ENCODE measurements around the gene ARMC9. TPM values are rescaled to one million over a fixed set of nuclear protein-coding genes. Genes with fewer than 3 reads are reported as not detected.
A peak's percentile ranks its signal among the peaks of the same experiment; 100 is the strongest.

The ARMC9 gene
- polyA plus RNA-seq, 4 donors = 0.67 to 10.6 (median 3.5) TPM

- Histone ChIP-seq H3K4me1 (ENCODE audit: control insufficient read depth in 3 of 3, insufficient read depth in 2 of 3, low read depth in 1 of 3, low read length in 2 of 3) (no peaks in the 10 kb centered on the region), H3K27me3 (ENCODE audit: control insufficient read depth in 3 of 3, insufficient read depth in 3 of 3, low read length in 3 of 3) (no peaks in the 10 kb centered on the region), H3K27ac (ENCODE audit: low read depth in 1 of 3, low read length in 2 of 3) (no peak overlapping the region), H3K36me3 (ENCODE audit: control insufficient read depth in 3 of 3, insufficient read depth in 2 of 3, low read depth in 1 of 3, low read length in 3 of 3) (peaks cover 0 to 13% (median 0%) of the 10 kb centered on the region in 3 donors), H3K9me3 (ENCODE audit: control insufficient read depth in 2 of 2, insufficient read depth in 1 of 2, low read depth in 1 of 2, low read length in 1 of 2) (no peaks in the 10 kb centered on the region), H3K4me3 (ENCODE audit: low read depth in 1 of 3, low read length in 3 of 3) (no peak overlapping the region)
- DNase-seq = no peak
- 85 to 94% (median 88%) methylated on average over 5 of the region's 5 CpGs for WGBS, 3 donors
- no peak for FAIRE-seq
Observed at GRCh38 chr2:231235217-231235616, 36.8 kb downstream of the ARMC9 start.

GRCh38 chr2:231238689-231239088 is 40.3 kb downstream of the ARMC9 start:
- H3K36me3 ChIP-seq (ENCODE audit: control insufficient read depth in 3 of 3, insufficient read depth in 2 of 3, low read depth in 1 of 3, low read length in 3 of 3) = peaks cover 0 to 13% (median 0%) of the 10 kb centered on the region in 3 donors
- WGBS, 3 donors = 89 to 96% (median 93%) methylated on average over 3 of the region's 3 CpGs
- DNase-seq (no peak), FAIRE-seq (no peak)
- H3K27me3 ChIP-seq (ENCODE audit: control insufficient read depth in 3 of 3, insufficient read depth in 3 of 3, low read length in 3 of 3) = no peaks in the 10 kb centered on the region
- no peaks in the 10 kb centered on the region for H3K9me3 ChIP-seq (ENCODE audit: control insufficient read depth in 2 of 2, insufficient read depth in 1 of 2, low read depth in 1 of 2, low read length in 1 of 2)
- H3K4me1 ChIP-seq (ENCODE audit: control insufficient read depth in 3 of 3, insufficient read depth in 2 of 3, low read depth in 1 of 3, low read length in 2 of 3) = no peaks in the 10 kb centered on the region
- H3K27ac ChIP-seq (ENCODE audit: low read depth in 1 of 3, low read length in 2 of 3) = no peak overlapping the region
- no peak overlapping the region for H3K4me3 ChIP-seq (ENCODE audit: low read depth in 1 of 3, low read length in 3 of 3)

GRCh38 chr2:231239751-231240150 is 41.3 kb downstream of the ARMC9 start:
- Histone ChIP-seq H3K27ac (ENCODE audit: low read depth in 1 of 3, low read length in 2 of 3) (no peak overlapping the region), H3K36me3 (ENCODE audit: control insufficient read depth in 3 of 3, insufficient read depth in 2 of 3, low read depth in 1 of 3, low read length in 3 of 3) (peaks cover 0 to 13% (median 0%) of the 10 kb centered on the region in 3 donors), H3K27me3 (ENCODE audit: control insufficient read depth in 3 of 3, insufficient read depth in 3 of 3, low read length in 3 of 3) (no peaks in the 10 kb centered on the region), H3K4me1 (ENCODE audit: control insufficient read depth in 3 of 3, insufficient read depth in 2 of 3, low read depth in 1 of 3, low read length in 2 of 3) (no peaks in the 10 kb centered on the region), H3K4me3 (ENCODE audit: low read depth in 1 of 3, low read length in 3 of 3) (no peak overlapping the region), H3K9me3 (ENCODE audit: control insufficient read depth in 2 of 2, insufficient read depth in 1 of 2, low read depth in 1 of 2, low read length in 1 of 2) (no peaks in the 10 kb centered on the region)
- FAIRE-seq = no peak
- no peak for DNase-seq
- 89 to 94% (median 90%) methylated on average over 10 of the region's 10 CpGs for WGBS, 3 donors

GRCh38 chr2:231241755-231242507 is 43.5 kb downstream of the ARMC9 start:
- 66 to 81% (median 76%) methylated on average over 7 of the region's 7 CpGs for WGBS, 3 donors
- FAIRE-seq = no peak

GRCh38 chr2:231243866-231244265 is 45.4 kb downstream of the ARMC9 start:
- 80 to 83% (median 82%) methylated on average over 7 of the region's 7 CpGs for WGBS, 3 donors
- no peaks in the 10 kb centered on the region for H3K9me3 ChIP-seq (ENCODE audit: control insufficient read depth in 2 of 2, insufficient read depth in 1 of 2, low read depth in 1 of 2, low read length in 1 of 2)
- H3K4me1 ChIP-seq (ENCODE audit: control insufficient read depth in 3 of 3, insufficient read depth in 2 of 3, low read depth in 1 of 3, low read length in 2 of 3) = peaks cover 0 to 10% (median 0%) of the 10 kb centered on the region in 3 donors
- FAIRE-seq (no peak), DNase-seq (no peak)
- H3K36me3 ChIP-seq (ENCODE audit: control insufficient read depth in 3 of 3, insufficient read depth in 2 of 3, low read depth in 1 of 3, low read length in 3 of 3) = peaks cover 0 to 11% (median 0%) of the 10 kb centered on the region in 3 donors
- H3K4me3 ChIP-seq (ENCODE audit: low read depth in 1 of 3, low read length in 3 of 3) = no peak overlapping the region
- no peaks in the 10 kb centered on the region for H3K27me3 ChIP-seq (ENCODE audit: control insufficient read depth in 3 of 3, insufficient read depth in 3 of 3, low read length in 3 of 3)
- no peak overlapping the region for H3K27ac ChIP-seq (ENCODE audit: low read depth in 1 of 3, low read length in 2 of 3)

More at GRCh38 chr2:231241755-231242507, 43.5 kb downstream of the ARMC9 start:
- DNase-seq = no peak
- no peaks in the 10 kb centered on the region for H3K9me3 ChIP-seq (ENCODE audit: control insufficient read depth in 2 of 2, insufficient read depth in 1 of 2, low read depth in 1 of 2, low read length in 1 of 2)
- H3K4me1 ChIP-seq (ENCODE audit: control insufficient read depth in 3 of 3, insufficient read depth in 2 of 3, low read depth in 1 of 3, low read length in 2 of 3) = peaks cover 0 to 10% (median 0%) of the 10 kb centered on the region in 3 donors
- peaks cover 0 to 12% (median 0%) of the 10 kb centered on the region in 3 donors for H3K36me3 ChIP-seq (ENCODE audit: control insufficient read depth in 3 of 3, insufficient read depth in 2 of 3, low read depth in 1 of 3, low read length in 3 of 3)
- no peak overlapping the region for H3K27ac ChIP-seq (ENCODE audit: low read depth in 1 of 3, low read length in 2 of 3)
- H3K27me3 ChIP-seq (ENCODE audit: control insufficient read depth in 3 of 3, insufficient read depth in 3 of 3, low read length in 3 of 3) = no peaks in the 10 kb centered on the region
- no peak overlapping the region for H3K4me3 ChIP-seq (ENCODE audit: low read depth in 1 of 3, low read length in 3 of 3)

- no peak overlapping the region for H3K4me3 ChIP-seq (ENCODE audit: low read depth in 1 of 3, low read length in 3 of 3)
- peaks cover 0 to 10% (median 0%) of the 10 kb centered on the region in 3 donors for H3K4me1 ChIP-seq (ENCODE audit: control insufficient read depth in 3 of 3, insufficient read depth in 2 of 3, low read depth in 1 of 3, low read length in 2 of 3)
- DNase-seq (peak; percentile 18 to 83), FAIRE-seq (no peak)
- H3K36me3 ChIP-seq (ENCODE audit: control insufficient read depth in 3 of 3, insufficient read depth in 2 of 3, low read depth in 1 of 3, low read length in 3 of 3) = peaks cover 0 to 12% (median 0%) of the 10 kb centered on the region in 3 donors
- H3K9me3 ChIP-seq (ENCODE audit: control insufficient read depth in 2 of 2, insufficient read depth in 1 of 2, low read depth in 1 of 2, low read length in 1 of 2) = no peaks in the 10 kb centered on the region
- peak overlapping the region in 2 of 3 donors; percentile 8 to 22 for H3K27ac ChIP-seq (ENCODE audit: low read depth in 1 of 3, low read length in 2 of 3)
- no peaks in the 10 kb centered on the region for H3K27me3 ChIP-seq (ENCODE audit: control insufficient read depth in 3 of 3, insufficient read depth in 3 of 3, low read length in 3 of 3)
- 47 to 80% (median 56%) methylated on average over 15 of the region's 15 CpGs for WGBS, 3 donors
Observed at GRCh38 chr2:231244382-231245248, 46.2 kb downstream of the ARMC9 start.

- Histone ChIP-seq H3K9me3 (ENCODE audit: control insufficient read depth in 2 of 2, insufficient read depth in 1 of 2, low read depth in 1 of 2, low read length in 1 of 2) (no peaks in the 10 kb centered on the region), H3K36me3 (ENCODE audit: control insufficient read depth in 3 of 3, insufficient read depth in 2 of 3, low read depth in 1 of 3, low read length in 3 of 3) (peaks cover 0 to 8% (median 0%) of the 10 kb centered on the region in 3 donors), H3K27me3 (ENCODE audit: control insufficient read depth in 3 of 3, insufficient read depth in 3 of 3, low read length in 3 of 3) (no peaks in the 10 kb centered on the region), H3K4me1 (ENCODE audit: control insufficient read depth in 3 of 3, insufficient read depth in 2 of 3, low read depth in 1 of 3, low read length in 2 of 3) (peaks cover 0 to 13% (median 0%) of the 10 kb centered on the region in 3 donors), H3K27ac (ENCODE audit: low read depth in 1 of 3, low read length in 2 of 3) (no peak overlapping the region), H3K4me3 (ENCODE audit: low read depth in 1 of 3, low read length in 3 of 3) (no peak overlapping the region)
- no peak for FAIRE-seq
- DNase-seq = peak; percentile 48 to 79
- 25 to 57% (median 40%) methylated on average over 14 of the region's 14 CpGs for WGBS, 3 donors
Observed at GRCh38 chr2:231245249-231246094, 47.0 kb downstream of the ARMC9 start.
